GM21529 (cell line): Measurements from ENCODE around the gene ETV4.
"Not testable (repeated sequence)": the region's sequence is repeated elsewhere in the genome, so short reads cannot be mapped to it uniquely, and the experiment has no call there.

Source experiments
- ATAC-seq: cut with Tn5 transposase; IDR thresholded peaks from one replicate; pipeline ENCODE4 v1.9.1; 2021; ENCODE audit not compliant: unreplicated experiment

ETV4 gene

DNA sequence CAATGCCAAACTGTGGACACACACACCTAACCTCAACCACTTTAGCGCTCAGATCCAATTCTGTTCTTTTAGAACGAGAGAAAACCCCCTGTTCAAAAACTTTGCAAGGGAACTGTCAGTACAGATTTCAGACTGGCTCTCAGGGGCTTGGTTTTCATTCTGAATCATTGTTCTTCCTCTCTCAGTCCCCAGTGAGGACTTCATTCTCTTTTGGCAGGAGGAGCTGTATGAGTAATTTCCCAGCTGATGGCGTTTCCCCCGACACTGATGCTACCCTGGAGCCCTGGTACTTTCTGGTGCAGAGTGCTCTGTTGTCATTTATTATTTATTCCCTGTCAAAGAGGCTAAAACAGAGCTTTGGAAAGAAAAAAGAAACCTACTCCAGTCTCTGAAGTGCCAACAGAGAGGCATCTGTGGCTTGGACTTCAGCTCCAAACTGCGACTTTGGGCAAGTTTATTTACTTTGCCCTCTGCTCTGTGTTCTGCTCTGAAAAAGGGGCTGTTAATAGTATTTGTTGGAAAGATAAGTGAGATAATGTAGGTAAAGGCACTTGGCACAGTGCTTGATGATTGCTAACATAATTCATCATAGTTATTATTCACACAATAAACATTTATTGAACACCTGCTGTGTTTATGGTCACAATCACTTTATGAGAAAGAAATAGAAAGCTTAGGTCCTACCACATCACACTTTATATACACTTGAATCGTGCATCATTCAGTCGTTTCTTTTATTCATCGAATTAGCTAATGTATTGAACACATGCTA lies 28.3 kb downstream of the ETV4 start:
- no peak for ATAC-seq

- no peak for ATAC-seq
Observed at GRCh38 chr17:43517161-43517560, 29.0 kb downstream of the ETV4 start.

DNA sequence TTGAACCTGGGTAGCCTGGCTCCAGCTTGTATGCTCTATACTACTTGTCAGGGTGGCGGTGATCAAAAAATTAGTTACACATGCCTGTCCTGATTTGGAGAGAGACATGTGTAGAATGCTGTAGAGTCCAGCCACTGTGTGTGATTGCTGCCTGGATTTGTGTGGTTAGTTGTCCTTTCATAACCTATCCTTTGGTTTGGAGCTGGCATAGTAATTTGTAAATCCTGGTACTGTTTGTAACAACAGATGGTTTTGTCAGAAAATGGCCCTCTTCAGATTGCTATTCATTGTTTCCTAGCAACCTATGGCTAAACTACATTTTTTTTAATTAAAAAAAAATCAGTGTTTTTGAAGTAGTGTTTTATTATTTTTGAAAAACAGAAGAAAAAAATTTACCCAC lies 30.5 kb downstream of the ETV4 start:
- ATAC-seq: no peak

DNA sequence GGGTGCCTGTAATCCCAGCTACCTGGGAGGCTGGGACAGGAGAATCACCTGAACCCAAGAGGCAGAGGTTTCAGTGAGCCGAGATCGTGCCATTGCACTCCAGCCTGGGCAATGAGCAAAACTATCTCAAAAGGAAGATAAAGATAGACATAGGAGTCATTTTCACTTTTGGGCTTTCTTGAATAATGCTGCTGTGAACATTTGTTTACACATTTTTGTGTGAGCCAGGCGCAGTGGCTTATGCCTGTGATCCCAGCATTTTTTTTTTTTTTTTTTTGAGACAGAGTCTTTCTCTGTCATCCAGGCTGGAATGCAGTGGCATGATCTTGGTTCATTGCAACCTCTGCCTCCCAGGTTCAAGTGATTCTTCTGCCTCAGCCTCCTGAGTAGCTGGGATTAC lies 34.9 kb downstream of the ETV4 start:
- not testable (repeated sequence) for ATAC-seq

- ATAC-seq: not testable (repeated sequence)
Observed at GRCh38 chr17:43509440-43509839, 36.7 kb downstream of the ETV4 start.

GRCh38 chr17:43490621-43491020 lies 55.5 kb downstream of the ETV4 start:
- ATAC-seq: no peak

GRCh38 chr17:43483674-43484551 lies 62.2 kb downstream of the ETV4 start, which contains the start of gene DHX8:
DHX8 (plus strand) TSS chr17:43483975; CDS start chr17:43484038, 63 bp downstream.
- ATAC-seq: peak; percentile 92

DNA sequence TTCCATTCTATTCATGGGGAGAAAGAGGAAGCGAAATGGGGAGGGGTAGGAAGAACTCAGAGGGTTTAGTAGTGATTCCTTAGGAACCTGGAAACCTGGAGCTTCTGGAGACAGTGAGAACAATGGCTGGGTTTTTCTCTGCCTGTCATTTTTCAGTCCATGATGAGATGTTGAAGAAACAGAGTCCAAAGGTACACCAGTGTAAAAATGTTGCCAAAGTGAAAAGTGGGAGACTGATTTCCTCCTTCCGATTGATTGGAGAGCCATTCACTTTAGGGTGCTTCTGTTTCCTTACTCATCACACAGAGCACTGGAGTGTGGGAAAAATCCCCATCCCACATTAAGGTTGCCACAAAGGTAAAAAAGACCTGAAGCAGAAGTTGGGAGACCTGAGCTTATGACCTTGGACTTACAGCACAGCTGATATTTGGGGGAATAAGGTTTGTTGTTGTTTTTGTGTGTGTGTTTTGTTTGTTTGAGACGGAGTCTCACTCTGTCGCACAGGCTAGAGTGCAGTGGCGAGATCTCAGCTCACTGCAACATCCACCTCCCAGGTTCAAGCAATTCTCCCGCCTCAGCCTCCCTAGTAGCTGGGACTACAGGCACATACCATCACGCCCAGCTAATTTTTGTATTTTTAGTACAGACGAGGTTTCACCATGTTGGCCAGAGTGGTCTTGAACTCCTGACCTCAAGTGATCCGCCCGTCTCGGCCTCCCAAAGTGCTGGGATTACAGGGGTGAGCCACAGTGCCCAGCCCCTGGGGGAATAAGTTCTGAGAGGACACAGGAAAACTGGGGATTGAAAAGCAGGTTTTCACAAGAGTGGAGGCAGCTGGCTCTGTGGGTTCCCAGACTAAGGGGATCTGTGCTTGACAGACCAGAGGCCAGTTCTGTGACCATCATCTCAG lies 63.8 kb downstream of the ETV4 start:
- ATAC-seq: no peak

- no peak for ATAC-seq
Observed at GRCh38 chr17:43479948-43480347, 66.2 kb downstream of the ETV4 start.
